GM23338 (cell line): Measurements from ENCODE around the gene RAB15. TPM values are rescaled to one million over a fixed set of nuclear protein-coding genes. Genes with fewer than 3 reads are reported as not detected.

Experiments used
- ATAC-seq: fragments of 200-7000 bp; cut with Tn5 transposase; 3 replicates; pipeline ENCODE4 v1.9.1; 2020
- DNase-seq: peaks from one replicate; pipeline ENCODE4 v3.0.0-alpha.2; 2015; ENCODE audit warnings: low spot score
- H2AFZ ChIP-seq: fragments of 200-600 bp; sonication (generic); 2 replicates; pipeline ENCODE4 v1.8.0; 2016; ENCODE audit warnings: antibody characterized with exemption, mild to moderate bottlenecking, moderate library complexity
- H3F3A ChIP-seq: fragments of 200-600 bp; sonication (generic); replicated peaks from 2 replicates; pipeline ENCODE4 v1.8.0; 2017; ENCODE audit warnings: antibody characterized with exemption, mixed run types, low read depth
- H3K27ac ChIP-seq: fragments of 200-600 bp; sonication (generic); 2 replicates; pipeline ENCODE4 v1.6.1; 2016; ENCODE audit warnings: low read depth
- H3K27me3 ChIP-seq: fragments of 200-600 bp; sonication (generic); 2 replicates; pipeline ENCODE4 v1.8.0; 2016; ENCODE audit warnings: mild to moderate bottlenecking, mixed run types, moderate library complexity; ENCODE audit not compliant: insufficient read depth
- H3K36me3 ChIP-seq: fragments of 200-600 bp; sonication (generic); 2 replicates; pipeline ENCODE4 v1.8.0; 2016; ENCODE audit warnings: mild to moderate bottlenecking; ENCODE audit not compliant: insufficient read depth
- H3K4me1 ChIP-seq: fragments of 200-600 bp; sonication (generic); 2 replicates; pipeline ENCODE4 v1.8.0; 2016; ENCODE audit warnings: mild to moderate bottlenecking, moderate library complexity; ENCODE audit not compliant: insufficient read depth
- H3K4me2 ChIP-seq: fragments of 200-600 bp; sonication (generic); 2 replicates; pipeline ENCODE4 v1.7.1; 2017; ENCODE audit warnings: mixed run types
- H3K4me3 ChIP-seq: fragments of 200-600 bp; sonication (generic); 2 replicates; pipeline ENCODE4 v1.6.1; 2016; ENCODE audit warnings: mixed run types
- H3K79me2 ChIP-seq: fragments of 200-600 bp; sonication (generic); replicated peaks from 2 replicates; pipeline ENCODE4 v1.8.0; 2017; ENCODE audit warnings: mild to moderate bottlenecking; ENCODE audit not compliant: insufficient read depth
- H3K9me2 ChIP-seq: fragments of 200-600 bp; sonication (generic); 2 replicates; pipeline ENCODE4 v1.8.0; 2017; ENCODE audit not compliant: insufficient read depth
- H4K20me1 ChIP-seq: fragments of 200-600 bp; sonication (generic); replicated peaks from 2 replicates; pipeline ENCODE4 v1.8.0; 2017; ENCODE audit warnings: mild to moderate bottlenecking; ENCODE audit not compliant: insufficient read depth
- H3K27ac Mint-ChIP-seq: 2 replicates; pipeline ENCODE4 v1.8.0; 2020; ENCODE audit warnings: inconsistent platforms, mild to moderate bottlenecking, moderate library complexity, mixed read lengths
- H3K27me3 Mint-ChIP-seq: 3 replicates; pipeline ENCODE4 v1.8.0; 2022; ENCODE audit warnings: low read depth, mild to moderate bottlenecking, moderate library complexity, mixed read lengths, inconsistent platforms; ENCODE audit not compliant: insufficient read depth, poor library complexity
- H3K36me3 Mint-ChIP-seq: 3 replicates; pipeline ENCODE4 v1.8.0; 2021; ENCODE audit warnings: low read depth, mild to moderate bottlenecking, inconsistent platforms, moderate library complexity, mixed read lengths
- H3K4me1 Mint-ChIP-seq: 3 replicates; pipeline ENCODE4 v1.8.0; 2020; ENCODE audit warnings: mild to moderate bottlenecking, inconsistent platforms, mixed read lengths
- H3K4me3 Mint-ChIP-seq: 3 replicates; pipeline ENCODE4 v1.8.0; 2021; ENCODE audit warnings: moderate library complexity, mild to moderate bottlenecking, inconsistent platforms, mixed read lengths
- H3K9me3 Mint-ChIP-seq: 3 replicates; pipeline ENCODE4 v1.8.0; 2020; ENCODE audit warnings: moderate library complexity, mild to moderate bottlenecking, inconsistent platforms, mixed read lengths
- CREB1 ChIP-seq: fragments of 250-450 bp; sonication (Bioruptor Pico); IDR thresholded peaks from 2 replicates; pipeline ENCODE4 v1.5.0; 2020; ENCODE audit warnings: low read depth, mild to moderate bottlenecking, moderate library complexity
- EZH2 ChIP-seq: fragments of 200-600 bp; sonication (generic); IDR thresholded peaks from one replicate; pipeline ENCODE4 v1.8.0; 2017; ENCODE audit warnings: antibody characterized with exemption, mild to moderate bottlenecking, low read depth; ENCODE audit not compliant: unreplicated experiment
- EZH2phosphoT487 ChIP-seq: fragments of 200-600 bp; sonication (generic); IDR thresholded peaks from one replicate; pipeline ENCODE4 v1.8.1; 2018; ENCODE audit warnings: antibody characterized with exemption; ENCODE audit not compliant: unreplicated experiment
- JUNB ChIP-seq: IDR thresholded peaks from one replicate; pipeline ENCODE4 v1.6.1; 2016; ENCODE audit warnings: antibody characterized with exemption; ENCODE audit not compliant: unreplicated experiment
- NANOG ChIP-seq: IDR thresholded peaks from 2 replicates; pipeline ENCODE4 v1.6.1; 2016; ENCODE audit warnings: antibody characterized with exemption, borderline replicate concordance
- POLR2AphosphoS5 ChIP-seq: IDR thresholded peaks from 2 replicates; pipeline ENCODE4 v1.6.1; 2016; ENCODE audit warnings: antibody characterized with exemption, low read depth
- STAT1 ChIP-seq: IDR thresholded peaks from one replicate; pipeline ENCODE4 v1.6.1; 2016; ENCODE audit warnings: antibody characterized with exemption; ENCODE audit not compliant: unreplicated experiment
- ZNF114 ChIP-seq: fragments of 250-450 bp; sonication (Bioruptor Pico); IDR thresholded peaks from 2 replicates; pipeline ENCODE4 v1.5.0; 2020; ENCODE audit warnings: mild to moderate bottlenecking, moderate library complexity
- ZNF331 ChIP-seq: fragments of 250-450 bp; sonication (Bioruptor Pico); IDR thresholded peaks from 2 replicates; pipeline ENCODE4 v1.5.0; 2020; ENCODE audit warnings: low read depth, mild to moderate bottlenecking, moderate library complexity
- polyA plus RNA-seq: library from polyadenylated mRNA; unstranded; fragments of >200 nt; fragmentation: Nextera tagmentation; extraction: Ambion mirVana; gene quantifications from 2 replicates; pipeline ENCODE4 v1.2.1, GENCODE V29; 2016
- total RNA-seq: library from RNA; depleted of rRNA; stranded (reverse); fragments of >200 nt; shearing (Covaris generic); gene quantifications from 2 replicates; pipeline ENCODE4 v1.2.3, GENCODE V29; 2014
- TF ChIP-seq, protein P1 (sequence below), 2 experiments: fragments of 200-600 bp in 1 of 2; sonication (generic) in 1 of 2; conservative IDR thresholded peaks; 2 replicates each; pipeline versions ENCODE4 v1.5.1 to v1.6.1; 2016 to 2017; ENCODE audit warnings: antibody characterized with exemption in 2 of 2, low read depth in 2 of 2, mild to moderate bottlenecking in 2 of 2, moderate library complexity in 1 of 2
- TF ChIP-seq, protein P2 (sequence below): IDR thresholded peaks from 2 replicates; pipeline ENCODE4 v1.6.1; 2016; ENCODE audit warnings: antibody characterized with exemption
- TF ChIP-seq, protein P3 (sequence below): fragments of 250-450 bp; sonication (Bioruptor Pico); IDR thresholded peaks from 2 replicates; pipeline ENCODE4 v1.5.0; 2020; ENCODE audit warnings: mild to moderate bottlenecking, moderate library complexity
- TF ChIP-seq, protein P4 (sequence below): IDR thresholded peaks from one replicate; pipeline ENCODE4 v1.6.1; 2018; ENCODE audit warnings: antibody characterized with exemption; ENCODE audit not compliant: unreplicated experiment

Gene RAB15
- total and polyA plus RNA-seq, 2 experiments from 2014 or later, result 17.4 to 43.3 TPM

DNA sequence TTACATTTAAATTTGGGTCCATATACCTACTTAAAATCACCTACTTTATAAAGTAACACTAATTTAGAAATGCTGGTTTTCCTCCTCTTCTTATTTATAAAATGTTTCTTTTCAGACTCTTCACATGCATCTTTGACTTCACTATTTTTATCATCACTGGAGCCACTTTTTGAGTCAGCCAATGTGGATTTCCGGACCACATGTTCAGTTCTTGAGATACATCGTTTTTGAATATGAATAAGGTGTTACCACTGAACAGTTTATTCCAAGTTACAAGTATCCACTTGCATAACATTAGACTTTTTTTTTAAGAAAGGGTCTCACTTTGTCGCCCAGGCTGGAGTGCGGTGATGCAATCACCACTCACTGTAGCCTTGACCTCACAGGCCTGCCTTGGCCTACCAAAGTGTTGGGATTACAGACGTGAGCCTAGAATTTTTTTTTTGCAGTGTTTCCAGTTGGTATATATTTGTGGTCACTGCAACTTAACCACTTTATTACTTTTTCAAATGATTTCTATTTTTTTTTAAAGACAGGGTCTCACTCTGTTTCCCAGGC, 20.3 kb upstream of the RAB15 start:
- TF ChIP-seq, protein P1, sequence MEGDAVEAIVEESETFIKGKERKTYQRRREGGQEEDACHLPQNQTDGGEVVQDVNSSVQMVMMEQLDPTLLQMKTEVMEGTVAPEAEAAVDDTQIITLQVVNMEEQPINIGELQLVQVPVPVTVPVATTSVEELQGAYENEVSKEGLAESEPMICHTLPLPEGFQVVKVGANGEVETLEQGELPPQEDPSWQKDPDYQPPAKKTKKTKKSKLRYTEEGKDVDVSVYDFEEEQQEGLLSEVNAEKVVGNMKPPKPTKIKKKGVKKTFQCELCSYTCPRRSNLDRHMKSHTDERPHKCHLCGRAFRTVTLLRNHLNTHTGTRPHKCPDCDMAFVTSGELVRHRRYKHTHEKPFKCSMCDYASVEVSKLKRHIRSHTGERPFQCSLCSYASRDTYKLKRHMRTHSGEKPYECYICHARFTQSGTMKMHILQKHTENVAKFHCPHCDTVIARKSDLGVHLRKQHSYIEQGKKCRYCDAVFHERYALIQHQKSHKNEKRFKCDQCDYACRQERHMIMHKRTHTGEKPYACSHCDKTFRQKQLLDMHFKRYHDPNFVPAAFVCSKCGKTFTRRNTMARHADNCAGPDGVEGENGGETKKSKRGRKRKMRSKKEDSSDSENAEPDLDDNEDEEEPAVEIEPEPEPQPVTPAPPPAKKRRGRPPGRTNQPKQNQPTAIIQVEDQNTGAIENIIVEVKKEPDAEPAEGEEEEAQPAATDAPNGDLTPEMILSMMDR (conservative IDR thresholded peaks at IDR 0.05; ENCODE audit: low read depth in 2 of 2), result no peak
- TF ChIP-seq, protein P2, sequence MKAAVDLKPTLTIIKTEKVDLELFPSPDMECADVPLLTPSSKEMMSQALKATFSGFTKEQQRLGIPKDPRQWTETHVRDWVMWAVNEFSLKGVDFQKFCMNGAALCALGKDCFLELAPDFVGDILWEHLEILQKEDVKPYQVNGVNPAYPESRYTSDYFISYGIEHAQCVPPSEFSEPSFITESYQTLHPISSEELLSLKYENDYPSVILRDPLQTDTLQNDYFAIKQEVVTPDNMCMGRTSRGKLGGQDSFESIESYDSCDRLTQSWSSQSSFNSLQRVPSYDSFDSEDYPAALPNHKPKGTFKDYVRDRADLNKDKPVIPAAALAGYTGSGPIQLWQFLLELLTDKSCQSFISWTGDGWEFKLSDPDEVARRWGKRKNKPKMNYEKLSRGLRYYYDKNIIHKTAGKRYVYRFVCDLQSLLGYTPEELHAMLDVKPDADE, result no peak
- TF ChIP-seq ZNF114 (CRISPR knock-in tag) (no peak), NANOG (no peak), CREB1 (CRISPR knock-in tag) (no peak), JUNB (no peak), EZH2phosphoT487 (no peak), POLR2AphosphoS5 (no peak), EZH2 (no peak), ZNF331 (no peak), STAT1 (no peak)
- TF ChIP-seq, protein P3, sequence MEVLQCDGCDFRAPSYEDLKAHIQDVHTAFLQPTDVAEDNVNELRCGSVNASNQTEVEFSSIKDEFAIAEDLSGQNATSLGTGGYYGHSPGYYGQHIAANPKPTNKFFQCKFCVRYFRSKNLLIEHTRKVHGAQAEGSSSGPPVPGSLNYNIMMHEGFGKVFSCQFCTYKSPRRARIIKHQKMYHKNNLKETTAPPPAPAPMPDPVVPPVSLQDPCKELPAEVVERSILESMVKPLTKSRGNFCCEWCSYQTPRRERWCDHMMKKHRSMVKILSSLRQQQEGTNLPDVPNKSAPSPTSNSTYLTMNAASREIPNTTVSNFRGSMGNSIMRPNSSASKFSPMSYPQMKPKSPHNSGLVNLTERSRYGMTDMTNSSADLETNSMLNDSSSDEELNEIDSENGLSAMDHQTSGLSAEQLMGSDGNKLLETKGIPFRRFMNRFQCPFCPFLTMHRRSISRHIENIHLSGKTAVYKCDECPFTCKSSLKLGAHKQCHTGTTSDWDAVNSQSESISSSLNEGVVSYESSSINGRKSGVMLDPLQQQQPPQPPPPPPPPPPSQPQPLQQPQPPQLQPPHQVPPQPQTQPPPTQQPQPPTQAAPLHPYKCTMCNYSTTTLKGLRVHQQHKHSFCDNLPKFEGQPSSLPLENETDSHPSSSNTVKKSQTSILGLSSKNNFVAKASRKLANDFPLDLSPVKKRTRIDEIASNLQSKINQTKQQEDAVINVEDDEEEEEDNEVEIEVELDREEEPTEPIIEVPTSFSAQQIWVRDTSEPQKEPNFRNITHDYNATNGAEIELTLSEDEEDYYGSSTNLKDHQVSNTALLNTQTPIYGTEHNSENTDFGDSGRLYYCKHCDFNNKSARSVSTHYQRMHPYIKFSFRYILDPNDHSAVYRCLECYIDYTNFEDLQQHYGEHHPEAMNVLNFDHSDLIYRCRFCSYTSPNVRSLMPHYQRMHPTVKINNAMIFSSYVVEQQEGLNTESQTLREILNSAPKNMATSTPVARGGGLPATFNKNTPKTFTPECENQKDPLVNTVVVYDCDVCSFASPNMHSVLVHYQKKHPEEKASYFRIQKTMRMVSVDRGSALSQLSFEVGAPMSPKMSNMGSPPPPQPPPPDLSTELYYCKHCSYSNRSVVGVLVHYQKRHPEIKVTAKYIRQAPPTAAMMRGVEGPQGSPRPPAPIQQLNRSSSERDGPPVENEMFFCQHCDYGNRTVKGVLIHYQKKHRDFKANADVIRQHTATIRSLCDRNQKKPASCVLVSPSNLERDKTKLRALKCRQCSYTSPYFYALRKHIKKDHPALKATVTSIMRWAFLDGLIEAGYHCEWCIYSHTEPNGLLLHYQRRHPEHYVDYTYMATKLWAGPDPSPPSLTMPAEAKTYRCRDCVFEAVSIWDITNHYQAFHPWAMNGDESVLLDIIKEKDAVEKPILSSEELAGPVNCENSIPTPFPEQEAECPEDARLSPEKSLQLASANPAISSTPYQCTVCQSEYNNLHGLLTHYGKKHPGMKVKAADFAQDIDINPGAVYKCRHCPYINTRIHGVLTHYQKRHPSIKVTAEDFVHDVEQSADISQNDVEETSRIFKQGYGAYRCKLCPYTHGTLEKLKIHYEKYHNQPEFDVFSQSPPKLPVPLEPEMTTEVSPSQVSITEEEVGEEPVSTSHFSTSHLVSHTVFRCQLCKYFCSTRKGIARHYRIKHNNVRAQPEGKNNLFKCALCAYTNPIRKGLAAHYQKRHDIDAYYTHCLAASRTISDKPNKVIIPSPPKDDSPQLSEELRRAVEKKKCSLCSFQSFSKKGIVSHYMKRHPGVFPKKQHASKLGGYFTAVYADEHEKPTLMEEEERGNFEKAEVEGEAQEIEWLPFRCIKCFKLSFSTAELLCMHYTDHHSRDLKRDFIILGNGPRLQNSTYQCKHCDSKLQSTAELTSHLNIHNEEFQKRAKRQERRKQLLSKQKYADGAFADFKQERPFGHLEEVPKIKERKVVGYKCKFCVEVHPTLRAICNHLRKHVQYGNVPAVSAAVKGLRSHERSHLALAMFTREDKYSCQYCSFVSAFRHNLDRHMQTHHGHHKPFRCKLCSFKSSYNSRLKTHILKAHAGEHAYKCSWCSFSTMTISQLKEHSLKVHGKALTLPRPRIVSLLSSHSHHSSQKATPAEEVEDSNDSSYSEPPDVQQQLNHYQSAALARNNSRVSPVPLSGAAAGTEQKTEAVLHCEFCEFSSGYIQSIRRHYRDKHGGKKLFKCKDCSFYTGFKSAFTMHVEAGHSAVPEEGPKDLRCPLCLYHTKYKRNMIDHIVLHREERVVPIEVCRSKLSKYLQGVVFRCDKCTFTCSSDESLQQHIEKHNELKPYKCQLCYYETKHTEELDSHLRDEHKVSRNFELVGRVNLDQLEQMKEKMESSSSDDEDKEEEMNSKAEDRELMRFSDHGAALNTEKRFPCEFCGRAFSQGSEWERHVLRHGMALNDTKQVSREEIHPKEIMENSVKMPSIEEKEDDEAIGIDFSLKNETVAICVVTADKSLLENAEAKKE (CRISPR knock-in tag), result no peak
- TF ChIP-seq, protein P4, sequence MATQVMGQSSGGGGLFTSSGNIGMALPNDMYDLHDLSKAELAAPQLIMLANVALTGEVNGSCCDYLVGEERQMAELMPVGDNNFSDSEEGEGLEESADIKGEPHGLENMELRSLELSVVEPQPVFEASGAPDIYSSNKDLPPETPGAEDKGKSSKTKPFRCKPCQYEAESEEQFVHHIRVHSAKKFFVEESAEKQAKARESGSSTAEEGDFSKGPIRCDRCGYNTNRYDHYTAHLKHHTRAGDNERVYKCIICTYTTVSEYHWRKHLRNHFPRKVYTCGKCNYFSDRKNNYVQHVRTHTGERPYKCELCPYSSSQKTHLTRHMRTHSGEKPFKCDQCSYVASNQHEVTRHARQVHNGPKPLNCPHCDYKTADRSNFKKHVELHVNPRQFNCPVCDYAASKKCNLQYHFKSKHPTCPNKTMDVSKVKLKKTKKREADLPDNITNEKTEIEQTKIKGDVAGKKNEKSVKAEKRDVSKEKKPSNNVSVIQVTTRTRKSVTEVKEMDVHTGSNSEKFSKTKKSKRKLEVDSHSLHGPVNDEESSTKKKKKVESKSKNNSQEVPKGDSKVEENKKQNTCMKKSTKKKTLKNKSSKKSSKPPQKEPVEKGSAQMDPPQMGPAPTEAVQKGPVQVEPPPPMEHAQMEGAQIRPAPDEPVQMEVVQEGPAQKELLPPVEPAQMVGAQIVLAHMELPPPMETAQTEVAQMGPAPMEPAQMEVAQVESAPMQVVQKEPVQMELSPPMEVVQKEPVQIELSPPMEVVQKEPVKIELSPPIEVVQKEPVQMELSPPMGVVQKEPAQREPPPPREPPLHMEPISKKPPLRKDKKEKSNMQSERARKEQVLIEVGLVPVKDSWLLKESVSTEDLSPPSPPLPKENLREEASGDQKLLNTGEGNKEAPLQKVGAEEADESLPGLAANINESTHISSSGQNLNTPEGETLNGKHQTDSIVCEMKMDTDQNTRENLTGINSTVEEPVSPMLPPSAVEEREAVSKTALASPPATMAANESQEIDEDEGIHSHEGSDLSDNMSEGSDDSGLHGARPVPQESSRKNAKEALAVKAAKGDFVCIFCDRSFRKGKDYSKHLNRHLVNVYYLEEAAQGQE, result no peak
- Histone ChIP-seq H4K20me1 (peaks cover 6% of the 10 kb centered on the region; the same call in 1 of the 2 replicates), H3K4me3 (no peak overlapping the region), H3K4me2 (no peak overlapping the region), H3K4me1 (peaks cover 7% of the 10 kb centered on the region), H3K9me2 (no peaks in the 10 kb centered on the region), H3K79me2 (peaks cover 35% of the 10 kb centered on the region), H2AFZ (no peak overlapping the region), H3F3A (0 out of 2 replicates have a peak, but pooled peaks cover 3% of the 10 kb centered on the region), H3K36me3 (no peaks in the 10 kb centered on the region), H3K27ac (no peak overlapping the region; the same call in 1 of the 2 replicates), H3K27me3 (no peaks in the 10 kb centered on the region)
- ATAC-seq (no peak), DNase-seq (no peak)
- no peak overlapping the region for H3K4me3 Mint-ChIP-seq
- peaks cover 6% of the 10 kb centered on the region for H3K4me1 Mint-ChIP-seq
- peaks cover 2% of the 10 kb centered on the region for H3K27me3 Mint-ChIP-seq
- no peak overlapping the region for H3K27ac Mint-ChIP-seq
- no peaks in the 10 kb centered on the region for H3K9me3 Mint-ChIP-seq
- no peaks in the 10 kb centered on the region for H3K36me3 Mint-ChIP-seq
